Kidney (tissue), 14 donors: ENCODE results near the gene CHD9. TPM values are rescaled to one million over a fixed set of nuclear protein-coding genes. Genes with fewer than 3 reads are reported as not detected.

Source experiments
- DNase-seq, 5 donors: peaks; one replicate each; pipeline ENCODE4 v3.0.0-alpha.2; 2013 to 2020
- FAIRE-seq: peaks from 2 replicates; lab custom pipeline; 2012; peaks lifted over from hg19 to GRCh38; lab: Jason Lieb, UNC
- H3K27ac ChIP-seq, 2 donors: one replicate each; pipeline ENCODE4 v1.7.0; 2013; ENCODE audit warnings: low read depth in 2 of 2, low read length in 2 of 2, inconsistent platforms in 1 of 2
- H3K27me3 ChIP-seq: one replicate; pipeline ENCODE4 v1.7.1; 2013; ENCODE audit warnings: low read length, inconsistent platforms; ENCODE audit not compliant: control insufficient read depth, insufficient read depth
- H3K36me3 ChIP-seq, 3 donors: one replicate each; pipeline versions ENCODE4 v1.7.0 to v1.7.1; 2013; ENCODE audit warnings: low read length in 3 of 3, control low read depth in 1 of 3, inconsistent platforms in 1 of 3; ENCODE audit not compliant: insufficient read depth in 3 of 3, control insufficient read depth in 2 of 3
- H3K4me1 ChIP-seq, 3 donors: one replicate each; pipeline versions ENCODE4 v1.7.0 to v1.7.1; 2013; ENCODE audit warnings: low read length in 3 of 3, inconsistent platforms in 1 of 3, low read depth in 1 of 3; ENCODE audit not compliant: control insufficient read depth in 2 of 3, insufficient read depth in 2 of 3
- H3K4me3 ChIP-seq, 3 donors: one replicate each; pipeline versions ENCODE4 v1.7.0 to v1.8.1; 2013; ENCODE audit warnings: low read length in 3 of 3, control low read depth in 1 of 3, inconsistent platforms in 1 of 3
- H3K9ac ChIP-seq, 3 donors: one replicate each; pipeline versions ENCODE4 v1.7.0 to v1.7.1; 2013; ENCODE audit warnings: low read length in 3 of 3, control low read depth in 1 of 3, inconsistent platforms in 1 of 3
- H3K9me3 ChIP-seq, 3 donors: one replicate each; pipeline versions ENCODE4 v1.7.0 to v1.7.1; 2013; ENCODE audit warnings: low read length in 3 of 3, control low read depth in 1 of 3, inconsistent platforms in 1 of 3; ENCODE audit not compliant: control insufficient read depth in 2 of 3, insufficient read depth in 1 of 3
- CTCF ChIP-seq: IDR thresholded peaks from 3 replicates; pipeline ENCODE4 v1.5.1; 2012; ENCODE audit warnings: mild to moderate bottlenecking, moderate library complexity, borderline replicate concordance; ENCODE audit not compliant: insufficient read depth; ENCODE audit errors: extremely low read depth
- intact Hi-C: fragments of 100-400 bp; cut with DNase I; formaldehyde crosslinking; loops from one replicate; pipeline ENCODE4 v1.11.1; 2022
- polyA plus RNA-seq: library from polyadenylated mRNA; stranded (reverse); fragments of 350-450 nt; fragmentation: Illumina TruSeq; extraction: RNeasy Lipid Tissue Mini Kit (QIAGEN cat#74804); gene quantifications from one replicate; pipeline ENCODE4 v1.2.3, GENCODE V29; 2014; ENCODE audit warnings: low read depth, low replicate concordance; ENCODE audit not compliant: insufficient read depth
- total RNA-seq: library from RNA; stranded (reverse); fragmentation: NEBNext Ultra II Directional; extraction: Animal tissue kit (Norgen Biotek cat#: 25700); gene quantifications from one replicate; pipeline ENCODE4 v1.2.1, GENCODE V29; 2021
- donor health status: control.
- donor health status: control.
- donor health status: control.
- donor health status: control.
- donor health status: control.
- donor health status: DM: yes; HTN: yes; CAD: no.
- donor health status: Normal renal cell carcinoma (clear cell type).

CHD9 gene
- total and polyA plus RNA-seq, 2 donors from 2014 or later: 9.4 to 83.7 TPM

- no peak for TF ChIP-seq CTCF
- no peaks in the 10 kb centered on the region for H3K36me3 ChIP-seq
- intact Hi-C loops: no loop called here
- H3K9me3 ChIP-seq: no peaks in the 10 kb centered on the region
- H3K4me1 ChIP-seq: peaks cover 3 to 33% (median 20%) of the 10 kb centered on the region in 3 donors
- H3K27ac ChIP-seq: peak overlapping the region; percentile 80 to 84
- DNase-seq (peak in 4 of 5 donors; percentile 55 to 84 (median 72)), FAIRE-seq (no peak)
- H3K27me3 ChIP-seq: no peaks in the 10 kb centered on the region
- H3K4me3 ChIP-seq: peak overlapping the region in 2 of 3 donors; percentile 35 to 59
- peak overlapping the region in 1 of 3 donors; percentile 44 for H3K9ac ChIP-seq
Observed at GRCh38 chr16:53041320-53042051, 13.3 kb upstream of the CHD9 start.

GRCh38 chr16:53042235-53042701 lies 12.5 kb upstream of the CHD9 start:
- Histone ChIP-seq H3K4me1 (peaks cover 3 to 33% (median 18%) of the 10 kb centered on the region in 3 donors), H3K9me3 (peaks cover 0 to 3% (median 0%) of the 10 kb centered on the region in 3 donors), H3K9ac (peak overlapping the region in 2 of 3 donors; percentile 1 to 70), H3K27ac (peak overlapping the region; percentile 80 to 84), H3K27me3 (no peaks in the 10 kb centered on the region), H3K36me3 (no peaks in the 10 kb centered on the region), H3K4me3 (peak overlapping the region in 2 of 3 donors; percentile 35 to 59)
- no peak for TF ChIP-seq CTCF
- DNase-seq: peak in 1 of 5 donors; percentile 23
- no peak for FAIRE-seq
- intact Hi-C loops: no loop called here

- no peak for FAIRE-seq
- no peak for TF ChIP-seq CTCF
- H3K4me1 ChIP-seq: peaks cover 3 to 33% (median 18%) of the 10 kb centered on the region in 3 donors
- H3K9ac ChIP-seq: peak overlapping the region in 1 of 3 donors; percentile 70
- H3K27me3 ChIP-seq: no peaks in the 10 kb centered on the region
- peak overlapping the region; percentile 80 to 84 for H3K27ac ChIP-seq
- peak in 1 of 5 donors; percentile 51 for DNase-seq
- peak overlapping the region; percentile 22 to 59 (median 48) for H3K4me3 ChIP-seq
- H3K9me3 ChIP-seq: peaks cover 0 to 5% (median 0%) of the 10 kb centered on the region in 3 donors
- no peaks in the 10 kb centered on the region for H3K36me3 ChIP-seq
- intact Hi-C loops: no loop called here
Observed at GRCh38 chr16:53043428-53043831, 11.4 kb upstream of the CHD9 start.
